Measurements from ENCODE around the gene MKKS.

The MKKS gene

DNA sequence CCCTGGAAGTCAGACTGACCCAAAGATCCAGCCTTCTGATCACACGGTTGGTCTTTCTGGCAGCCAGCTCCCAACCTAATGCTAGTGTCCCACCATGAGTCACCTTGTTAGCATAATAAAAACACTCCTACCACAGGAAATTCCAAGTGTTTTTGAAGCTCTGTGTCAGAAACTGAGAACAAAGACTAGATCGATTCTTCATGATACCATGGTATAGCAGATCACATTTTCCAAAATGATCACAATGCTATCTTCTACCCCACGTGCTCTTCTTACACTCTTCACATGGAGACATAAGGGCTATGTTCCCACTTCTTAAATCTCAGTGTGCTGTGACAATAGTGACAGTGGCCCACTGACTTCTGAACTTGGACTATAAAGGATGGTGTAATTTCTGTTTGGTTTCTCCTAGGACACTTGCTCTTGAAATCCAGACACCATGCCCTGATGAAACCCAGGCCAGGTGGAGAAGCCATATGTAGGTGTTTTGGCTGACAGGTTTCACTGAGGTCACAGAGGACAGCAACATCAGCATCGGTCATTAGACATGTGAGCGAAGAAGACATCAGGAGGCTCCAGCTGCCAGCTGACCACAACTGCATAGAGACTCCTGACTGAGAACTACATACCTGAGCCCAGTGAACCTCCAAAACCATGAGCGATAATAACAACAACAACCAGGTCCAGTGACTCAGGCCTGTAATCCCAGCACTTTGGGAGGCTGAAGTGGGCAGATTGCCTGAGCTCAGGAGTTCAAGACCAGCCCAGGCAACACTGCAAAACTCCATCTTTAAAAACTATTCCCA lies 57.5 kb downstream of the MKKS start:
- no peaks in the 10 kb centered on the region for H3K36me3 ChIP-seq
- no peaks in the 10 kb centered on the region for H3K27me3 ChIP-seq (ENCODE audit: insufficient read depth, low read depth, severe bottlenecking)
- no peaks in the 10 kb centered on the region for H3K9me3 ChIP-seq (ENCODE audit: severe bottlenecking)
- H3K27ac ChIP-seq, result no peak overlapping the region
- DNase-seq, result no peak
- no peak overlapping the region for H3K4me3 ChIP-seq (ENCODE audit: low read depth, low read length)
- TF ChIP-seq, protein P1, sequence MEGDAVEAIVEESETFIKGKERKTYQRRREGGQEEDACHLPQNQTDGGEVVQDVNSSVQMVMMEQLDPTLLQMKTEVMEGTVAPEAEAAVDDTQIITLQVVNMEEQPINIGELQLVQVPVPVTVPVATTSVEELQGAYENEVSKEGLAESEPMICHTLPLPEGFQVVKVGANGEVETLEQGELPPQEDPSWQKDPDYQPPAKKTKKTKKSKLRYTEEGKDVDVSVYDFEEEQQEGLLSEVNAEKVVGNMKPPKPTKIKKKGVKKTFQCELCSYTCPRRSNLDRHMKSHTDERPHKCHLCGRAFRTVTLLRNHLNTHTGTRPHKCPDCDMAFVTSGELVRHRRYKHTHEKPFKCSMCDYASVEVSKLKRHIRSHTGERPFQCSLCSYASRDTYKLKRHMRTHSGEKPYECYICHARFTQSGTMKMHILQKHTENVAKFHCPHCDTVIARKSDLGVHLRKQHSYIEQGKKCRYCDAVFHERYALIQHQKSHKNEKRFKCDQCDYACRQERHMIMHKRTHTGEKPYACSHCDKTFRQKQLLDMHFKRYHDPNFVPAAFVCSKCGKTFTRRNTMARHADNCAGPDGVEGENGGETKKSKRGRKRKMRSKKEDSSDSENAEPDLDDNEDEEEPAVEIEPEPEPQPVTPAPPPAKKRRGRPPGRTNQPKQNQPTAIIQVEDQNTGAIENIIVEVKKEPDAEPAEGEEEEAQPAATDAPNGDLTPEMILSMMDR (IDR thresholded peaks at IDR 0.05; ENCODE audit: low read depth, low read length), result no peak

DNA sequence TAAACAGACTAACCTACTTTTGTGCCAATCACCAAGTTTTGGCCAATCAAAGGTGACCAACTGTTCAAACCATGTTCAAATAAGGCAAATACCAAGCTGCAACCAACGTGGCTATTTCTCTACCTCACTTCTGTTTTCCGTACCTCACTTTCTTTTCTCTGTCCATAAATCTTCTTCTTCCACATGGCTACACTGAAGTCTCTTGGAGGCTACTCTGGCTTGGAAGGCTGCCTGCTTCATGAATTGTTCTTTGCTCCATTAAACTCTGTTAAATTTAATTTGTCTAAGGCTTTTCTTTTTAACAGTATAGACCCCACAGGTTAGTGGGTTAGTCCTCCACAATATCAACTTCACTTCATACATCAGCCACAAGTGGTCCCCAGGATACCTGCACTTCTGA lies 58.8 kb downstream of the MKKS start:
- H3K27me3 ChIP-seq (ENCODE audit: insufficient read depth, low read depth, severe bottlenecking), result no peaks in the 10 kb centered on the region
- TF ChIP-seq, protein P1 (IDR thresholded peaks at IDR 0.05; ENCODE audit: low read depth, low read length), result no peak
- H3K4me3 ChIP-seq (ENCODE audit: low read depth, low read length), result no peak overlapping the region
- no peak for DNase-seq
- no peak overlapping the region for H3K27ac ChIP-seq
- no peaks in the 10 kb centered on the region for H3K9me3 ChIP-seq (ENCODE audit: severe bottlenecking)
- H3K36me3 ChIP-seq, result no peaks in the 10 kb centered on the region

DNA sequence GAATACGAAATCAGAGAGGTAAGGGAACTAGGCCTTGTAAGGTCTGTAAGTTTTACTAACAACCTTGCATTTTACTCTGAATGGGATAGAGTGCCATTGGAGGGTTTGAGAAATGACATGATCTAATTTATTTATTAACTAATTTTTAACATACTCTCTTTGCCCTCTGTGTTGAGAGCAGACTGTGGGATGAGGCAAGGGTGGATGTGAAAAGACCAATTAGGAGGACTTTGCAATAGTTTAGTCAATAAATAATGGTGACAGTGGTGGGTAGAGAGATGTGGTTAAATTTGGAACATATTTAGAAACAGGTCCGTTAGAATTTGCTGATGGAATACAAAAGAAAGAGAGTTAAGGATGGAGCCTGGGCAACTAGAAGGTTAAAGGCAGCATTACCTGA lies 60.0 kb downstream of the MKKS start:
- DNase-seq, result no peak
- TF ChIP-seq, protein P1 (IDR thresholded peaks at IDR 0.05; ENCODE audit: low read depth, low read length), result no peak
- no peaks in the 10 kb centered on the region for H3K36me3 ChIP-seq
- H3K4me3 ChIP-seq (ENCODE audit: low read depth, low read length), result no peak overlapping the region
- no peaks in the 10 kb centered on the region for H3K9me3 ChIP-seq (ENCODE audit: severe bottlenecking)
- no peak overlapping the region for H3K27ac ChIP-seq
- H3K27me3 ChIP-seq (ENCODE audit: insufficient read depth, low read depth, severe bottlenecking), result no peaks in the 10 kb centered on the region

DNA sequence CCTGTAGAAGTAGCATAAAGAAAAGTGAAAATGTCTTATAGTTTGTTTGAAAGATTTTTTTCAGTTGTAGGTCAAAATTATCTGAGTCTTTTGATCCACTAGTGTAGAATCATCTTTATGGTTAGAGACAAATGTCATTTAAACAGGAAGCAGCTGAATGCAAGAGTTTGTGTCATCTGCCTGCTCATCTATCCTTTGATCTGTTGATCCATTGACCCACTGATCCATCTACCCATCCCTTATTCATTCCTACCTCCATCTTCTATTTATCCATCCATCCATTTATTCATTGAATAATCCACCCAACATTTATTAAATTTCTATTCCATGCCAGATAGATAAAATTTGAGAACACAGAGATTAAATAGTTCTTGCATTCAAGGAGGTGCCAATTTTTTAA lies 62.6 kb downstream of the MKKS start:
- Histone ChIP-seq H3K9me3 (ENCODE audit: severe bottlenecking) (no peaks in the 10 kb centered on the region), H3K27ac (no peak overlapping the region), H3K27me3 (ENCODE audit: insufficient read depth, low read depth, severe bottlenecking) (no peaks in the 10 kb centered on the region), H3K36me3 (no peaks in the 10 kb centered on the region), H3K4me3 (ENCODE audit: low read depth, low read length) (no peak overlapping the region)
- no peak for DNase-seq
- TF ChIP-seq, protein P1 (IDR thresholded peaks at IDR 0.05; ENCODE audit: low read depth, low read length), result no peak

DNA sequence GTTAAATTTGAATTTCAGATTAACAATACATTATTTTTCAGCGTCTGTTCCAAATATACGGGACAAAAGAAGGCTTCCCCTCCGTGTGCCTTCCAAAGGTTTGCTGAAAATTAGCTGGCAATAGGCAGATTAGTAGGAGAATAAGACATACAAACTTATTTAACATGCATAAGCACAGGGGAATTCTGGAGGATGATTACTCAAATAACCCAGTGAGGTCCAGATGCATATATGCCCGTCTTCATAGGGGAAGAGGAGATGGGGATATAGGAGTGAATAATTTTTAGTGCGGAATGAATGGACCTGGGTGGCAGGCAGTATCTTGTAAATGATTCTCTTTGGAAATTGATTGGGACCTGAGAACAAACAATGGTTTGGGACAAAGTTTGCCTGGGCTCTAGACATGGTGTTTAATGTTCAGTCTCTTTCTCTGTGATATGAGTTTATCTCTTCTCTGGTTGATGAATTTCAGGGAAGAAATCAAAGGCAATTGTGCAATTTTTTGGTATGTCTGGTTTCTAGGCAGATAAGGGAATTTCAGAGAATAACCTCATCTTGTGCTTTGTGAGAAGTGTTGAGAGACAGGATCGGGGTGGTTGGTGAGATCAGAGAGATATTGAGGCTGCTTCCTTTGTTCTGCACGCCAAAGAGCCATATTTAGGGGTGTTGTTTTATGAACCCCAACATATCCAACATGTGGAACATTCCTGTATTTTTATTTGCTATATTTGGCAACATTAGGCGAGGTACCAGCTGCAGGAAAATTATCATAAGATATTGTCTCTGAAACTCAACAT lies 63.7 kb downstream of the MKKS start:
- TF ChIP-seq, protein P1 (IDR thresholded peaks at IDR 0.05; ENCODE audit: low read depth, low read length), result no peak
- DNase-seq, result no peak
- Histone ChIP-seq H3K9me3 (ENCODE audit: severe bottlenecking) (no peaks in the 10 kb centered on the region), H3K27me3 (ENCODE audit: insufficient read depth, low read depth, severe bottlenecking) (no peaks in the 10 kb centered on the region), H3K4me3 (ENCODE audit: low read depth, low read length) (no peak overlapping the region), H3K27ac (no peak overlapping the region), H3K36me3 (no peaks in the 10 kb centered on the region)
